Measurements from ENCODE around the gene GPC6.
"Not testable (repeated sequence)": the region's sequence is repeated elsewhere in the genome, so short reads cannot be mapped to it uniquely, and the experiment has no call there.

Gene GPC6

GRCh38 chr13:93305886-93306285 lies 79.3 kb downstream of the GPC6 start:
- FAIRE-seq (no peak), DNase-seq (ENCODE audit: insufficient read length) (no peak)
- TF ChIP-seq POLR2A (IDR thresholded peaks at IDR 0.05; ENCODE audit: low read depth, low read length) (no peak), POLR2AphosphoS5 (IDR thresholded peaks at IDR 0.05; ENCODE audit: low read depth, low read length) (no peak), TAF1 (IDR thresholded peaks at IDR 0.05; ENCODE audit: borderline replicate concordance, low read depth, low read length) (no peak)

GRCh38 chr13:93307136-93307535 lies 80.5 kb downstream of the GPC6 start:
- TF ChIP-seq POLR2AphosphoS5 (IDR thresholded peaks at IDR 0.05; ENCODE audit: low read depth, low read length) (no peak), POLR2A (IDR thresholded peaks at IDR 0.05; ENCODE audit: low read depth, low read length) (no peak), TAF1 (IDR thresholded peaks at IDR 0.05; ENCODE audit: borderline replicate concordance, low read depth, low read length) (no peak)
- no peak for DNase-seq (ENCODE audit: insufficient read length)
- FAIRE-seq: no peak

DNA sequence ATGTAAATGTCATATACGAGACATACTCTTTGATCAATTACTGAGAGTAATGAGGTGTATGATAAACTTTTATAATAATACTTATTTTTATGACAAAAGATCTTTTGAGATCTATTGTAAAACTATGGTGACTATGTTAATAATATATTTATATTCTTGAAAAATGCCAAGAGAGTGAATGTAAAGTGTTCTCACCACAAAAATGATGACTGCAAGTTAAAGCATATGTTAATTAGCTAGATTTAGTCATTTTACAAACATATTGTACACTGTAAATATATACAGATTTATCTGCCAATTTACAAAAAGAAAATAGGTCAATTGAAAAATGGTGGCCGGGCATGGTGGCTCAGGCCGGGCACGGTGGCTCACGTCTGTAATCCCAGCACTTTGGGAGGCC lies 81.0 kb downstream of the GPC6 start:
- DNase-seq (ENCODE audit: insufficient read length): no peak
- FAIRE-seq: no peak
- no peak for TF ChIP-seq POLR2A (IDR thresholded peaks at IDR 0.05; ENCODE audit: low read depth, low read length)
- TF ChIP-seq TAF1 (IDR thresholded peaks at IDR 0.05; ENCODE audit: borderline replicate concordance, low read depth, low read length): no peak
- TF ChIP-seq POLR2AphosphoS5 (IDR thresholded peaks at IDR 0.05; ENCODE audit: low read depth, low read length): no peak

DNA sequence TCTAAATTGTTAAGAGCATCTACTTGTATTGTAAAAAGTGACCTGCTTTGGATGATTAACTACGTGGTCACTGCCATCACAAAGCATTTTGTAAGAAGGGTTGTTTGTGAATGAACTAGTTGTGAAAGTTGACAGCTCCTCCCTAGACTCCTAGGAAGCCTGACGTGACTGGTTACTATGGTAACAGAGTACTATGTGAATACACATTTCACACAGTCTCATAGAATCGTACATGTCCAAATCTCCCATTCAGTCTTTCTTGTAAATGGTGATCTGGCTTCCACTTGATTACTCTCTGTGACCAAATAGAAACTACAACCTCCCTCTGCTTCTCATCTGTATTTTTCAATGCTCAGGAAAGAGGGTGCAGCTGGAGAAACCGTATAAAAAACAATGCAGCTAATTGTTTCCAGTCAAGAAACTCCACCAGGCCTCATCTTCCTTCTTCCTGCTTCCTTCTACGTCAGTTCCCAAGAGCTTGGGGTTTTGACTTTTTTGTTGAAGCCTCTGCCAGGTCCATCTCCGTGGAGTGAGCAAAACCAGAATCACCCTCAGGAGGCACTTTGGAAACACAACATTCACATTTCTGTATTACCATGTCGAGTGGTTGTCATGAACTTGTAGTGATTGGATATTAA lies 83.4 kb downstream of the GPC6 start:
- TF ChIP-seq TAF1 (IDR thresholded peaks at IDR 0.05; ENCODE audit: borderline replicate concordance, low read depth, low read length): no peak
- TF ChIP-seq POLR2AphosphoS5 (IDR thresholded peaks at IDR 0.05; ENCODE audit: low read depth, low read length): no peak
- TF ChIP-seq POLR2A (IDR thresholded peaks at IDR 0.05; ENCODE audit: low read depth, low read length): no peak
- DNase-seq (ENCODE audit: insufficient read length) (no peak), FAIRE-seq (no peak)

DNA sequence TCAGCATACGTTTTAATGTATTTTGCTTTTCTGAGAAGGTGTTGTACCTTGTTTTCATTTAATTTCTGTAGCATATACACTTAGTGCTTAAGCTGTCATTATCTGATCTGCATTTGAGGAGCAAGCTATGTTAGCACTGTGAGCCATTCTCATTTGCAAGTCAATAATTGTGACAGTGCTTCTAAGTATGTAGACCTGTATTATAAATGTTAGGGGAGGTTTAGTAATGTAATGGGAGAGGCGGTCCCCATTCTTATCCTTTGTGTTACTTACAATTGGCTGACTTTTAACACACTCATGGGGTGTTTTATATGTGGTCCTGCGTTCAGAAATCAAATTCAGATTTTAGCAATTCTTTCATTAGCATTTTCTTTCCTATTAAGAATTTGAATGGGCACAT lies 90.2 kb downstream of the GPC6 start:
- TF ChIP-seq TAF1 (IDR thresholded peaks at IDR 0.05; ENCODE audit: borderline replicate concordance, low read depth, low read length): no peak
- TF ChIP-seq POLR2AphosphoS5 (IDR thresholded peaks at IDR 0.05; ENCODE audit: low read depth, low read length): no peak
- no peak for TF ChIP-seq POLR2A (IDR thresholded peaks at IDR 0.05; ENCODE audit: low read depth, low read length)
- no peak for FAIRE-seq
- no peak for DNase-seq (ENCODE audit: insufficient read length)

- no peak for FAIRE-seq
- no peak for TF ChIP-seq POLR2AphosphoS5 (IDR thresholded peaks at IDR 0.05; ENCODE audit: low read depth, low read length)
- no peak for TF ChIP-seq TAF1 (IDR thresholded peaks at IDR 0.05; ENCODE audit: borderline replicate concordance, low read depth, low read length)
- DNase-seq (ENCODE audit: insufficient read length): no peak
Observed at GRCh38 chr13:93318534-93319254, 92.1 kb downstream of the GPC6 start.

DNA sequence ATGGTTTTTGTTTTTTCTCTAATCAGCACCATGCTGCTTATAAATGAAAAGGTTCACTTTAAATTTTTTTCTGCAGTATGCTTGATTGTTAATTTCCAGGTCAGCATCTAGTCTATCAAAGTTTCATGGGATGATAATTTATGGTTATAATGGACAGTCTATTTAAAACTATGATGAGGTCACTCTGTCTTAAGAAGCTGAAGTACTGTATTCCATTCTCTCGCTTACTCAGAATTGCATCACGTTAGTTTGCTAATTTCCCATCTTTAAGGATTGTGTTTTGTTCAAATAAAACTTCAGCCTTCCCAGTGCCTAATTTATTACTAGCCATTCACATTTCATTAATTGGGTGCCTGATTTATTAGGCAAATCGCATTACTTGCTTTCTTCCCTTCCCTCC lies 94.3 kb downstream of the GPC6 start:
- FAIRE-seq (no peak), DNase-seq (ENCODE audit: insufficient read length) (no peak)
- no peak for TF ChIP-seq POLR2A (IDR thresholded peaks at IDR 0.05; ENCODE audit: low read depth, low read length)
- TF ChIP-seq POLR2AphosphoS5 (IDR thresholded peaks at IDR 0.05; ENCODE audit: low read depth, low read length): no peak
- TF ChIP-seq TAF1 (IDR thresholded peaks at IDR 0.05; ENCODE audit: borderline replicate concordance, low read depth, low read length): no peak

- DNase-seq (ENCODE audit: insufficient read length); FAIRE-seq: not testable (repeated sequence)
Observed at GRCh38 chr13:93323880-93324279, 97.3 kb downstream of the GPC6 start.

DNA sequence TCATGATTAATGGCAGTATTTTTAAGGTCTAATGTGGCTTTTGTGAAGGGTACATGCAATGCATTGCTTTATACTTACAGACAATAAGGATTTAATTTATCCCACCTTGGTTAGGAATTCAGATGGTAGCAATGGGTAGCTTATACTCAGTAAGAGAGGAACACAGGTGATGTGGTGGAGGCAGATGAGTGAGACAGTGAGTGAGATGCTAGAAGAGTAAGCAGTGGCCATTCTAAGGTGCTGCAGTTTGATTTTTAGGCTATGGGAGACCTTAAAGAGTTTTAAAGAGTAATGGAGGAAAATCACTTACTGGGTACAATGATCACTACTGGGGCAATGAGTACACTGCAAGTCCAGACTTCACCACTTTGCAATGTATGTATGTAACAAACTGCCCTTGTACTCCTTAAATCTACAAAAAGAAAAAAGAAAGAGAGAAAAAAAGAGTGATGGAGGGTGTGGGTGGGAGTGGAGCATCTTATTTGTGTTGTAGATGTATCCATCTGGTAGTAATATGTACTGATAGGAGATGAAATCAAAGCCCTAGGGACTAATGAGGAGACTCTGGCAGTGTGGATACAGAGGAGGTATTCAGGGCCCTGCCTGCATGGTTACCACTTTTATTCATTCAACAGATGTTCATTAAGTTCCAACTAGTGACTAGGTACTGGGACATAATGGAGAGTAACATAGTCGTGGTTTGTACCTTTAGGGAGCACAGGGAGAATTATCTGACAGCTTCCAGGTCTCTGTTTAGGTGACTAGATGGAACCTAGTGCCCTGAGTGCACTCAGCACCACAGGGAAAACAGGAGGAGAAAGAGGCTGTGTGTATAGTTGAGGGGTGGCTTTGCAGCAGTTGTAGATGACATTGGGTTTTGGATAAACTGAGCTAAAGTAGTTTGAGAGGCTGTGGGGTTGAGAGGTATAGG lies 99.0 kb downstream of the GPC6 start:
- TF ChIP-seq POLR2AphosphoS5 (IDR thresholded peaks at IDR 0.05; ENCODE audit: low read depth, low read length) (no peak), TAF1 (IDR thresholded peaks at IDR 0.05; ENCODE audit: borderline replicate concordance, low read depth, low read length) (no peak), POLR2A (IDR thresholded peaks at IDR 0.05; ENCODE audit: low read depth, low read length) (no peak)
- no peak for FAIRE-seq
- DNase-seq (ENCODE audit: insufficient read length): no peak

- DNase-seq (ENCODE audit: insufficient read length) (no peak), FAIRE-seq (no peak)
- TF ChIP-seq TAF1 (IDR thresholded peaks at IDR 0.05; ENCODE audit: borderline replicate concordance, low read depth, low read length): no peak
- no peak for TF ChIP-seq POLR2AphosphoS5 (IDR thresholded peaks at IDR 0.05; ENCODE audit: low read depth, low read length)
- no peak for TF ChIP-seq POLR2A (IDR thresholded peaks at IDR 0.05; ENCODE audit: low read depth, low read length)
Observed at GRCh38 chr13:93326234-93326811, 99.7 kb downstream of the GPC6 start.

DNA sequence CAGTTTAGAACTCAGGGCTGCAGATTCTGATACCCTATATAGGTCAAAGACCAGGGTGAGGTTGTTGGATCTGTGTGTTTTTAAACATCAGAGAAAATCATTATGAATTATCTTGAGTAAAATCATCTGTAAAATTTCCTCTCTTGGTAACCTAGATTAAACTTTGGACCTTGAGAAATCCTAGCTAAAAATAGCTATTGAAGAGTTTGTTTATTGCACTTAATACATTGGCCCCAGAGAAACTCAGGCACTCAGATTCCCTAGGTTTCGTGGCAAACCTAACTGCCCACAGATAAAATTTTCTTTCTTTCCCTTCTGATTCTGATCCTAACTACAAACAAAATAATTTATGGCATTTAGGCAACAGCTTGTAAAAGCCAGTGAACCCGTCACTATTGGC lies 102.3 kb downstream of the GPC6 start:
- FAIRE-seq: no peak
- no peak for DNase-seq (ENCODE audit: insufficient read length)
- TF ChIP-seq POLR2AphosphoS5 (IDR thresholded peaks at IDR 0.05; ENCODE audit: low read depth, low read length): no peak
- no peak for TF ChIP-seq POLR2A (IDR thresholded peaks at IDR 0.05; ENCODE audit: low read depth, low read length)
- TF ChIP-seq TAF1 (IDR thresholded peaks at IDR 0.05; ENCODE audit: borderline replicate concordance, low read depth, low read length): no peak
